ENCODE data around the gene DHX35. TPM values are rescaled to one million over a fixed set of nuclear protein-coding genes. Genes with fewer than 3 reads are reported as not detected.

Gene DHX35
- total and polyA plus RNA-seq, 2 of the 8 experiments (the other 6 are each of a cell fraction or from before 2014, with no cell fraction given): 21.9 to 27.7 TPM

- Histone ChIP-seq H2BK20ac (ENCODE audit: low read length) (no peak overlapping the region), H4K5ac (ENCODE audit: insufficient read length, low read depth, low read length) (no peak overlapping the region), H3K27ac (ENCODE audit: low read depth, low read length) (no peak overlapping the region), H3K56ac (replicated peaks; ENCODE audit: insufficient read length, low read depth, low read length) (no peak overlapping the region), H3K27me3 (replicated peaks in 1 of 4; ENCODE audit: control insufficient read depth in 3 of 4, extremely low read depth in 1 of 4, insufficient read depth in 3 of 4, low read length in 3 of 4) (no peaks in the 10 kb centered on the region), H3K18ac (ENCODE audit: extremely low read depth, low read length) (no peak overlapping the region), H3K14ac (ENCODE audit: insufficient read length) (no peak overlapping the region), H3K9me3 (ENCODE audit: insufficient read depth in 2 of 2, low read depth in 1 of 2, low read length in 1 of 2) (no peaks in the 10 kb centered on the region; a peak in 1 of 4 replicates), H2BK120ac (replicated peaks; ENCODE audit: low read depth, low read length) (no peak overlapping the region), H3K36me3 (ENCODE audit: control insufficient read depth in 2 of 4, insufficient read depth in 4 of 4, low read length in 3 of 4) (peaks cover 9 to 57% (median 42%) of the 10 kb centered on the region in 4 experiments), H3K4me2 (ENCODE audit: insufficient read depth in 1 of 2, low read depth in 2 of 2, low read length in 2 of 2) (peak overlapping the region in 1 of 2 experiments; percentile 25; a peak in 2 of 4 replicates), H2BK12ac (ENCODE audit: low read depth, low read length) (no peak overlapping the region), H3K79me2 (ENCODE audit: control insufficient read depth in 1 of 2, insufficient read depth in 2 of 2, low read length in 2 of 2) (no peaks in the 10 kb centered on the region), H2AFZ (ENCODE audit: low read length) (no peak overlapping the region), H4K8ac (ENCODE audit: extremely low read depth, insufficient read depth, low read length) (no peak overlapping the region), H2AK5ac (ENCODE audit: low read depth, low read length) (no peak overlapping the region), H3K79me1 (ENCODE audit: low read depth, low read length) (no peaks in the 10 kb centered on the region), H3K4ac (replicated peaks; ENCODE audit: insufficient read length, low read depth, low read length) (no peak overlapping the region), H3K4me3 (ENCODE audit: extremely low read depth in 1 of 4, insufficient read depth in 2 of 4, low read depth in 3 of 4, low read length in 4 of 4) (no peak overlapping the region; a peak in 1 of 8 replicates), H2BK5ac (ENCODE audit: low read depth, low read length) (no peak overlapping the region), H2BK15ac (ENCODE audit: low read length) (no peak overlapping the region), H4K20me1 (replicated peaks in 1 of 2; ENCODE audit: control insufficient read depth in 1 of 2, insufficient read depth in 2 of 2, low read length in 2 of 2) (peaks cover 0 to 2% of the 10 kb centered on the region in 2 experiments), H3K4me1 (replicated peaks in 1 of 4; ENCODE audit: control insufficient read depth in 3 of 4, insufficient read depth in 4 of 4, low read length in 3 of 4) (peaks cover 0 to 8% (median 3%) of the 10 kb centered on the region in 4 experiments; a peak in 2 of 7 replicates), H3K23me2 (ENCODE audit: low read depth, low read length) (no peaks in the 10 kb centered on the region), H4K91ac (replicated peaks; ENCODE audit: insufficient read length, low read length) (no peak overlapping the region), H3K9ac (replicated peaks in 1 of 4; ENCODE audit: extremely low read depth in 1 of 4, low read depth in 3 of 4, low read length in 3 of 4) (no peak overlapping the region), H3K23ac (ENCODE audit: insufficient read length) (no peak overlapping the region)
- DNase-seq (ENCODE audit: low read depth in 1 of 2, low spot score in 2 of 2): no peak
- CTCF ChIA-PET (ENCODE audit: partially characterized antibody): no interaction called here
- WGBS, 2 experiments (ENCODE audit: extremely low coverage in 1 of 2, insufficient coverage in 1 of 2, insufficient read length in 1 of 2, insufficient replicate concordance in 2 of 2, low coverage in 1 of 2, low lambda C conversion rate in 2 of 2, missing lambda C conversion rate in 1 of 2): 71% methylated on average over 1 of the region's 1 CpG; no CpG with 5 or more reads in 1 of the 2 experiments
- peak; percentile 85 for FAIRE-seq
- POLR2A ChIA-PET (ENCODE audit: partially characterized antibody): interaction anchor here (3.2 kb wide), 1 partner anchor 49 kb away, joined by 8 read pairs; the partner anchor contains the start of gene DHX35
- TF ChIP-seq CHD1 (IDR thresholded peaks at IDR 0.05; ENCODE audit: low read depth, low read length): no peak
- TF ChIP-seq TBP (IDR thresholded peaks at IDR 0.05; ENCODE audit: low read depth, low read length): no peak
- no peak for TF ChIP-seq SP1 (IDR thresholded peaks at IDR 0.05; ENCODE audit: low read depth, low read length)
- TF ChIP-seq POU5F1 (IDR thresholded peaks at IDR 0.05; ENCODE audit: low read depth, low read length): no peak
- TF ChIP-seq TAF7 (optimal IDR thresholded peaks at IDR 0.05; ENCODE audit: borderline replicate concordance, low read depth, low read length): no peak
- TF ChIP-seq MAFK (IDR thresholded peaks at IDR 0.05; ENCODE audit: low read depth, low read length): no peak
- no peak for TF ChIP-seq SUZ12 (IDR thresholded peaks at IDR 0.05; ENCODE audit: low read length)
- no peak for TF ChIP-seq RFX5 (IDR thresholded peaks at IDR 0.05; ENCODE audit: borderline replicate concordance, low read depth, low read length)
- no peak for TF ChIP-seq SIRT6 (IDR thresholded peaks at IDR 0.05; ENCODE audit: low read length)
- TF ChIP-seq NANOG (IDR thresholded peaks at IDR 0.05; ENCODE audit: insufficient read depth, low read depth, low read length, poor library complexity, severe bottlenecking): no peak
- TF ChIP-seq EZH2 (IDR thresholded peaks at IDR 0.05; ENCODE audit: low read depth, low read length, severe bottlenecking): no peak
- TF ChIP-seq PHF8 (conservative IDR thresholded peaks at IDR 0.05; ENCODE audit: low read depth, low read length): no peak
- TF ChIP-seq, protein P1, sequence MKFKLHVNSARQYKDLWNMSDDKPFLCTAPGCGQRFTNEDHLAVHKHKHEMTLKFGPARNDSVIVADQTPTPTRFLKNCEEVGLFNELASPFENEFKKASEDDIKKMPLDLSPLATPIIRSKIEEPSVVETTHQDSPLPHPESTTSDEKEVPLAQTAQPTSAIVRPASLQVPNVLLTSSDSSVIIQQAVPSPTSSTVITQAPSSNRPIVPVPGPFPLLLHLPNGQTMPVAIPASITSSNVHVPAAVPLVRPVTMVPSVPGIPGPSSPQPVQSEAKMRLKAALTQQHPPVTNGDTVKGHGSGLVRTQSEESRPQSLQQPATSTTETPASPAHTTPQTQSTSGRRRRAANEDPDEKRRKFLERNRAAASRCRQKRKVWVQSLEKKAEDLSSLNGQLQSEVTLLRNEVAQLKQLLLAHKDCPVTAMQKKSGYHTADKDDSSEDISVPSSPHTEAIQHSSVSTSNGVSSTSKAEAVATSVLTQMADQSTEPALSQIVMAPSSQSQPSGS (IDR thresholded peaks at IDR 0.05; ENCODE audit: low read length): no peak
Measured at GRCh38 chr20:39010496-39010895, 48.4 kb downstream of the DHX35 start.
